Measurements from ENCODE around the gene MARK1. TPM values are rescaled to one million over a fixed set of nuclear protein-coding genes. Genes with fewer than 3 reads are reported as not detected.

The MARK1 gene
- total RNA-seq, 2 experiments from 2014 or later, result not detected

DNA sequence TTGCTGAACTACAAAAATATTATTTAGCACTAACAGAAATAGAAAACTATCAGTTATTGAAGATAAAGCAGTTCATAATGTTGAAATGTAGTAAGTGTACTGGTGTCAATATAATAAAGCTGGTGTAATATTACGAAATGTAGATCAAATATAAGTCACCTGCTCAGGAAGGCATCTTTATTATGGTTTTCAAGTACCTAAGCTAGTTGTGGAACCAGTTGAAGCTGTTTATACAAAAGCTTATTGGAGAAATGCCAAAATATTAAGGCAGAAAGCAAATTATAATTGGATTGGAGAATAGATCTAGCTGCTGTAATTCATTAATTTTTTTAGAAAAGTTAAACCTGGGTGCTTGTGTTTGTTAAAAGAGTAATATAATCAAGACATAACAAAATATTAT lies 6.2 kb upstream of the MARK1 start:
- intact Hi-C loops (cut with micrococcal nuclease; ENCODE audit: unreplicated experiment), result no loop called here
- Histone ChIP-seq H3K9me3 (ENCODE audit: low read length) (no peaks in the 10 kb centered on the region), H3K79me2 (ENCODE audit: insufficient read depth, low read depth, low read length) (no peaks in the 10 kb centered on the region), H3K27ac (ENCODE audit: low read depth, low read length, poor library complexity, severe bottlenecking) (no peak overlapping the region), H3K4me1 (ENCODE audit: insufficient read depth, low read length, poor library complexity, severe bottlenecking) (no peaks in the 10 kb centered on the region), H3K9me2 (ENCODE audit: insufficient read depth, low read length) (no peaks in the 10 kb centered on the region), H3K4me2 (ENCODE audit: low read length) (no peak overlapping the region), H4K20me1 (ENCODE audit: insufficient read depth, low read length) (no peaks in the 10 kb centered on the region), H3K36me3 (ENCODE audit: insufficient read depth, low read length) (no peaks in the 10 kb centered on the region), H2AFZ (ENCODE audit: low read length) (no peak overlapping the region), H3K4me3 (ENCODE audit: low read depth, low read length, poor library complexity, severe bottlenecking) (no peak overlapping the region)
- BruUV-seq (replicated peaks), result no TSS peak
- POLR2A ChIA-PET, result interaction anchor here (0.6 kb wide), 1 partner anchor 40 kb away, joined by 3 read pairs; no protein-coding TSS in a partner anchor
- TF ChIP-seq EZH2phosphoT487 (IDR thresholded peaks at IDR 0.05; ENCODE audit: borderline replicate concordance, low read depth, low read length), result no peak
- TF ChIP-seq, protein P1, sequence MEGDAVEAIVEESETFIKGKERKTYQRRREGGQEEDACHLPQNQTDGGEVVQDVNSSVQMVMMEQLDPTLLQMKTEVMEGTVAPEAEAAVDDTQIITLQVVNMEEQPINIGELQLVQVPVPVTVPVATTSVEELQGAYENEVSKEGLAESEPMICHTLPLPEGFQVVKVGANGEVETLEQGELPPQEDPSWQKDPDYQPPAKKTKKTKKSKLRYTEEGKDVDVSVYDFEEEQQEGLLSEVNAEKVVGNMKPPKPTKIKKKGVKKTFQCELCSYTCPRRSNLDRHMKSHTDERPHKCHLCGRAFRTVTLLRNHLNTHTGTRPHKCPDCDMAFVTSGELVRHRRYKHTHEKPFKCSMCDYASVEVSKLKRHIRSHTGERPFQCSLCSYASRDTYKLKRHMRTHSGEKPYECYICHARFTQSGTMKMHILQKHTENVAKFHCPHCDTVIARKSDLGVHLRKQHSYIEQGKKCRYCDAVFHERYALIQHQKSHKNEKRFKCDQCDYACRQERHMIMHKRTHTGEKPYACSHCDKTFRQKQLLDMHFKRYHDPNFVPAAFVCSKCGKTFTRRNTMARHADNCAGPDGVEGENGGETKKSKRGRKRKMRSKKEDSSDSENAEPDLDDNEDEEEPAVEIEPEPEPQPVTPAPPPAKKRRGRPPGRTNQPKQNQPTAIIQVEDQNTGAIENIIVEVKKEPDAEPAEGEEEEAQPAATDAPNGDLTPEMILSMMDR (conservative IDR thresholded peaks at IDR 0.05; ENCODE audit: low read length), result no peak
- CTCF ChIA-PET (ENCODE audit: unreplicated experiment), result no interaction called here
- no peak for DNase-seq (ENCODE audit: low spot score)

DNA sequence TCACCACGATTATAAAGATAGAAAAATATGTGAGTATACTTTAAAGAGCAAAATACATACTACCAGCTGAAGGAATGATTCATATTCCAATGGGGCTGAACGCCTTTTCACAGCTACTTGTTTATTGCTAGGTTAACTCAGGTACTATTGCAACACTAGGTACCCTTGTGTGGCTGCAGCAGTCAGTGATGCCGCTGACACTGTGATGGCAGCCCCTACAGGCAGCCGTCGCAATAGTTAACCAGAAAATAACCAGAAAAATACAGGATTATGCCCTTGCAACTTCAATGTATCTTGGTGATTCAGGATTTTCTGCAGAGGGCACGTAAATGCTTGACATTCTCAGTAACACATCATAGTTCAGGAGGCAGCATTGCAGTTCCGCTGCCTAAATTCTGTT lies 1.6 kb upstream of the MARK1 start:
- DNase-seq (ENCODE audit: low spot score), result no peak
- no TSS peak for BruUV-seq (replicated peaks)
- intact Hi-C loops (cut with micrococcal nuclease; ENCODE audit: unreplicated experiment), result no loop called here
- Histone ChIP-seq H3K27ac (ENCODE audit: low read depth, low read length, poor library complexity, severe bottlenecking) (no peak overlapping the region), H3K4me3 (ENCODE audit: low read depth, low read length, poor library complexity, severe bottlenecking) (no peak overlapping the region), H3K36me3 (ENCODE audit: insufficient read depth, low read length) (no peaks in the 10 kb centered on the region), H3K9me2 (ENCODE audit: insufficient read depth, low read length) (no peaks in the 10 kb centered on the region), H3K4me1 (ENCODE audit: insufficient read depth, low read length, poor library complexity, severe bottlenecking) (no peaks in the 10 kb centered on the region), H3K4me2 (ENCODE audit: low read length) (no peak overlapping the region), H3K9me3 (ENCODE audit: low read length) (no peaks in the 10 kb centered on the region), H4K20me1 (ENCODE audit: insufficient read depth, low read length) (no peaks in the 10 kb centered on the region), H2AFZ (ENCODE audit: low read length) (no peak overlapping the region), H3K79me2 (ENCODE audit: insufficient read depth, low read depth, low read length) (no peaks in the 10 kb centered on the region)
- POLR2A ChIA-PET, result interaction anchor here (0.5 to 1.4 kb wide), 3 partner anchors 9 to 481 kb away, joined by 3 to 5 read pairs (median 5); no protein-coding TSS in a partner anchor
- TF ChIP-seq EZH2phosphoT487 (IDR thresholded peaks at IDR 0.05; ENCODE audit: borderline replicate concordance, low read depth, low read length), result no peak
- TF ChIP-seq, protein P1 (conservative IDR thresholded peaks at IDR 0.05; ENCODE audit: low read length), result no peak
- CTCF ChIA-PET (ENCODE audit: unreplicated experiment), result no interaction called here

DNA sequence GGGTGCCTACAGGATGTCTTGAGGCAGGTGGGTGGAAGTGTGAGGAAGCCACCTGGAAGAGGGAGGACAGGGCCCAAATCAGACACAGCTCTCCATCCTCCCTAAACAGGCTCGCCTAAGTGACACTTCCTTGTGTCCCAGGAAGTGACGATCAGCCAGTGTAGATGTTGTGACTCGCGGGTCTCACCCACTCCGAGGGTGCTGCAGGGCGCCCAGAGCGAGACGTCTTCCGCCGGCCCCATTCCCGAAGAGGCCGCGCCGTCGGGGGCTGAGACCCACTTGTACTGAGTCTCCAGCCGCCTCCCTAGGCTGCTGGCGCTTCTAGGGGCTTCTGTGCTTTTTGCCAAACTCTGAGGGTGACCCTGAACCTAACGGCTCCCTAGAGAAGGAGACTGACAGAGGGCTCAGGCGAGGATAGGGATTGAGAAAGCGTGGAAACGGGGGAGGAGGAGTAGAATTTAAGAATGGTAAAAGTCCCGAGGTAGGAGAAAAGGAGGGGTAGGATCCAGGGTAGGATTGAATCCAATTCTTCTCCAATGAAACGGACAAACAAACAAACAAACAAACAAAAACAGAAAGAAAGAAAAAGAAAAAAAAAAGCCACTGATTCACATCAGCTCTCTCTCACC lies 543 bp upstream of the MARK1 start:
- Histone ChIP-seq H3K9me3 (ENCODE audit: low read length) (no peaks in the 10 kb centered on the region), H2AFZ (ENCODE audit: low read length) (no peak overlapping the region), H3K79me2 (ENCODE audit: insufficient read depth, low read depth, low read length) (no peaks in the 10 kb centered on the region), H3K27ac (ENCODE audit: low read depth, low read length, poor library complexity, severe bottlenecking) (no peak overlapping the region), H3K4me3 (ENCODE audit: low read depth, low read length, poor library complexity, severe bottlenecking) (no peak overlapping the region), H4K20me1 (ENCODE audit: insufficient read depth, low read length) (no peaks in the 10 kb centered on the region), H3K9me2 (ENCODE audit: insufficient read depth, low read length) (no peaks in the 10 kb centered on the region), H3K4me1 (ENCODE audit: insufficient read depth, low read length, poor library complexity, severe bottlenecking) (no peaks in the 10 kb centered on the region), H3K4me2 (ENCODE audit: low read length) (no peak overlapping the region), H3K36me3 (ENCODE audit: insufficient read depth, low read length) (no peaks in the 10 kb centered on the region)
- intact Hi-C loops (cut with micrococcal nuclease; ENCODE audit: unreplicated experiment), result no loop called here
- ChIA-PET CTCF (ENCODE audit: unreplicated experiment) (no interaction called here), POLR2A (no interaction called here)
- DNase-seq (ENCODE audit: low spot score), result no peak
- TF ChIP-seq EZH2phosphoT487 (IDR thresholded peaks at IDR 0.05; ENCODE audit: borderline replicate concordance, low read depth, low read length), result no peak
- TF ChIP-seq, protein P1 (conservative IDR thresholded peaks at IDR 0.05; ENCODE audit: low read length), result no peak
- BruUV-seq (replicated peaks), result no TSS peak
